Type B pancreatic cell (in vitro differentiated cells): ENCODE measurements around the gene NALCN. TPM values are rescaled to one million over a fixed set of nuclear protein-coding genes. Genes with fewer than 3 reads are reported as not detected.

Experiments
- DNase-seq: peaks from one replicate; pipeline ENCODE4 v3.0.0; 2021; ENCODE audit warnings: mixed read lengths; ENCODE audit not compliant: unreplicated experiment; ENCODE audit errors: extremely low spot score
- H3K27ac Mint-ChIP-seq: 2 replicates; pipeline ENCODE4 v1.8.0; 2021; ENCODE audit warnings: mild to moderate bottlenecking, mixed read lengths
- H3K27me3 Mint-ChIP-seq: 2 replicates; pipeline ENCODE4 v1.8.0; 2021; ENCODE audit warnings: mixed read lengths
- H3K36me3 Mint-ChIP-seq: 2 replicates; pipeline ENCODE4 v1.8.0; 2021; ENCODE audit warnings: mixed read lengths
- H3K4me1 Mint-ChIP-seq: one replicate; pipeline ENCODE4 v1.8.0; 2021; ENCODE audit warnings: mixed read lengths; ENCODE audit not compliant: unreplicated experiment
- H3K4me3 Mint-ChIP-seq: 2 replicates; pipeline ENCODE4 v1.8.0; 2021; ENCODE audit warnings: mild to moderate bottlenecking, mixed read lengths
- H3K9me3 Mint-ChIP-seq: 2 replicates; pipeline ENCODE4 v1.8.0; 2021; ENCODE audit warnings: mixed read lengths
- CTCF ChIP-seq: fragments of 200-600 bp; sonication (generic); conservative IDR thresholded peaks from 2 replicates; pipeline ENCODE4 v1.5.0; 2021; ENCODE audit warnings: antibody characterized with exemption, mild to moderate bottlenecking
- total RNA-seq: library from RNA; stranded (reverse); gene quantifications from 2 replicates; pipeline ENCODE4 v1.2.1, GENCODE V29; 2021; ENCODE audit warnings: low replicate concordance

NALCN gene
- total RNA-seq, 1 donor from 2014 or later, result 0.70 TPM

DNA sequence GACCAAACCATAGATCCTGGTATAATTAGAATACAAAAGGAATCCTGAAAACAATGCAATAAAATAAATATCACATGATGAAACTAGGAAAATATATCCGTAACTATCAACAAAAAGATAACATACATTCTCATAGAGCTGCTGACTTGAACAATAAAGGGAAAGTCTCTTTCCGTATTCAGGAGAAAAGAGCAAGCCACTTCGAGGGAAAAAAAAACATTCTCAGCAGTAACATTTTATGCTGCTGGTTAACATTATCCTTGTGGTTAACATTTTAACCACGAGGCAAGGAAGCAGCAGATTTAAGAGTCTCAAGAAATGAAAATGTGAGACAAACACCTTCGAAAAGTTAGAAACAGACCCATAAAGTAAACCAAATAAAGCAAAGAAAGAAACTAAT is 25.8 kb downstream of the NALCN start:
- no peak overlapping the region for H3K4me3 Mint-ChIP-seq
- H3K27me3 Mint-ChIP-seq, result no peaks in the 10 kb centered on the region
- no peaks in the 10 kb centered on the region for H3K36me3 Mint-ChIP-seq
- H3K9me3 Mint-ChIP-seq, result no peaks in the 10 kb centered on the region
- H3K4me1 Mint-ChIP-seq, result peaks cover 5% of the 10 kb centered on the region
- no peak for TF ChIP-seq CTCF
- H3K27ac Mint-ChIP-seq, result no peak overlapping the region
- no peak for DNase-seq

DNA sequence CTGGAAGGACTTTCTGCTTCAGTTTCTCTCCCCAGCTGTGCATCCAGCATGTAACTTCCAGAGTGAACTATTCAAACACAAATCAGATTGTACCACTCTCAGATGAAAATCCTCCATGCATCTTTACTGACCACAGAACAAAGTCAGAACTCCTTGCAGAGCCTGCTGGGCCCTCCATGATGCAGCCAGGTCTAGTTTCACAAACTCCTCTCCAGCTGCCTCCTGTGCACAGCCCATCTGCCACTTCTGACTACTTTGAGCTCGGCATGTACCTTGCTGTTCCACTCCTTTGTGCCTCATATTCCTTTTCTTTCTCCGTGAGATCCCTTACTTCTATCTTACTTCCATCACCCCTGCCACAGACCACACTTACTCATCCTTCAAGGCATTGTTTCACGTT is 31.4 kb downstream of the NALCN start:
- H3K27me3 Mint-ChIP-seq, result peaks cover 4% of the 10 kb centered on the region
- no peak overlapping the region for H3K4me3 Mint-ChIP-seq
- no peak for TF ChIP-seq CTCF
- no peak for DNase-seq
- H3K27ac Mint-ChIP-seq, result no peak overlapping the region
- no peaks in the 10 kb centered on the region for H3K9me3 Mint-ChIP-seq
- H3K4me1 Mint-ChIP-seq, result no peaks in the 10 kb centered on the region
- H3K36me3 Mint-ChIP-seq, result no peaks in the 10 kb centered on the region

- TF ChIP-seq CTCF, result no peak
- H3K4me1 Mint-ChIP-seq, result no peaks in the 10 kb centered on the region
- no peak overlapping the region for H3K4me3 Mint-ChIP-seq
- DNase-seq, result no peak
- no peaks in the 10 kb centered on the region for H3K9me3 Mint-ChIP-seq
- no peaks in the 10 kb centered on the region for H3K36me3 Mint-ChIP-seq
- peaks cover 4% of the 10 kb centered on the region for H3K27me3 Mint-ChIP-seq
- H3K27ac Mint-ChIP-seq, result no peak overlapping the region
Measured at GRCh38 chr13:101383595-101383994, 32.7 kb downstream of the NALCN start.

- Mint-ChIP-seq H3K36me3 (no peaks in the 10 kb centered on the region), H3K27me3 (peaks cover 4% of the 10 kb centered on the region), H3K4me1 (no peaks in the 10 kb centered on the region), H3K9me3 (no peaks in the 10 kb centered on the region), H3K27ac (no peak overlapping the region), H3K4me3 (no peak overlapping the region)
- no peak for TF ChIP-seq CTCF
- no peak for DNase-seq
Measured at GRCh38 chr13:101382701-101383100, 33.6 kb downstream of the NALCN start.

- no peaks in the 10 kb centered on the region for H3K4me1 Mint-ChIP-seq
- H3K36me3 Mint-ChIP-seq, result no peaks in the 10 kb centered on the region
- H3K9me3 Mint-ChIP-seq, result no peaks in the 10 kb centered on the region
- DNase-seq, result no peak
- no peak overlapping the region for H3K27ac Mint-ChIP-seq
- H3K27me3 Mint-ChIP-seq, result peaks cover 4% of the 10 kb centered on the region
- no peak overlapping the region for H3K4me3 Mint-ChIP-seq
- TF ChIP-seq CTCF, result no peak
Measured at GRCh38 chr13:101382086-101382485, 34.2 kb downstream of the NALCN start.

DNA sequence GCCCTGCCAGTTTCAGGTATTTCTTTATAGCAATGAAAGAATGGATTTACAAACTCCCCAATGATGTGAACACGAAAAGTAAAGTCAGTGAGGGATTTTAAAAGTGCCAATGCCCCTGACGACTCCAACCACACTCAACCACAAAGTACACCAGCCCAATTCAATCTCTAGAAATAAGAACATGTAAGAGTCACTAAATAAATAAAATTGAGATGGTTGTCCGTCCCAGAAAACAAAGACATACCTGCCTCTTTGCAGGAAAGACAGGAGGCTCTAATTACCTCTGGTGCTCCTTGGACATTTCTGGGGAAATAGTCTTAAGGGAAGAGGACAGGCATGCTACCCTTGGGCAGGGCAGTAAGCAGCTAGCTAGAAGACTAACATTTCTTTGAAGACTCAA is 55.8 kb downstream of the NALCN start:
- no peaks in the 10 kb centered on the region for H3K9me3 Mint-ChIP-seq
- H3K4me3 Mint-ChIP-seq, result no peak overlapping the region
- TF ChIP-seq CTCF, result no peak
- no peaks in the 10 kb centered on the region for H3K4me1 Mint-ChIP-seq
- DNase-seq, result no peak
- no peak overlapping the region for H3K27ac Mint-ChIP-seq
- H3K36me3 Mint-ChIP-seq, result no peaks in the 10 kb centered on the region
- H3K27me3 Mint-ChIP-seq, result no peaks in the 10 kb centered on the region
